Activated T-cell treated with anti-CD3 and anti-CD28 coated beads, Interleukin-2, amount 50 U/mL, for 72 hours (primary cell): ENCODE data around the gene NHERF2. TPM values are rescaled to one million over a fixed set of nuclear protein-coding genes. Genes with fewer than 3 reads are reported as not detected.
"Not testable (repeated sequence)": the region's sequence is repeated elsewhere in the genome, so short reads cannot be mapped to it uniquely, and the experiment has no call there.

ENCODE experiments used
- ATAC-seq, 2 donors: fragments of 150-1000 bp; cut with Tn5 transposase; replicated peaks in 1 of 2; 2 replicates each; pipeline ENCODE4 v1.10.0; 2021; ENCODE audit warnings: moderate library complexity in 2 of 2, mild to moderate bottlenecking in 1 of 2
- DNase-seq, 2 donors: peaks; one replicate each; pipeline ENCODE4 v3.0.0; 2021 to 2022; ENCODE audit warnings: mixed read lengths in 1 of 2
- H3K27ac Mint-ChIP-seq: one replicate; pipeline ENCODE4 v1.8.0; 2022; ENCODE audit warnings: mild to moderate bottlenecking, moderate library complexity, mixed read lengths
- H3K27me3 Mint-ChIP-seq: one replicate; pipeline ENCODE4 v1.8.0; 2022; ENCODE audit warnings: low read depth, mixed read lengths
- H3K36me3 Mint-ChIP-seq, 2 donors: one replicate each; pipeline ENCODE4 v1.8.0; 2022; ENCODE audit warnings: mixed read lengths in 2 of 2, mild to moderate bottlenecking in 1 of 2; ENCODE audit not compliant: insufficient read depth in 2 of 2
- H3K4me1 Mint-ChIP-seq: one replicate; pipeline ENCODE4 v1.8.0; 2022; ENCODE audit warnings: low read depth, mixed read lengths
- H3K4me3 Mint-ChIP-seq, 2 donors: one replicate each; pipeline ENCODE4 v1.8.0; 2022; ENCODE audit warnings: mild to moderate bottlenecking in 2 of 2, mixed read lengths in 2 of 2, moderate library complexity in 2 of 2
- H3K9me3 Mint-ChIP-seq, 2 donors: one replicate each; pipeline ENCODE4 v1.8.0; 2022; ENCODE audit warnings: mixed read lengths in 2 of 2
- total RNA-seq, 2 donors: library from RNA; stranded (reverse); gene quantifications; one replicate each; pipeline ENCODE4 v1.2.3, GENCODE V29; 2022

NHERF2 gene
- total RNA-seq, 2 donors from 2014 or later, result 2.2 to 3.0 TPM

- Mint-ChIP-seq H3K27ac (no peak overlapping the region), H3K4me3 (peak overlapping the region in 1 of 2 donors; percentile 57)
Measured at GRCh38 chr16:2005646-2006045, 21.1 kb upstream of the NHERF2 start.

DNA sequence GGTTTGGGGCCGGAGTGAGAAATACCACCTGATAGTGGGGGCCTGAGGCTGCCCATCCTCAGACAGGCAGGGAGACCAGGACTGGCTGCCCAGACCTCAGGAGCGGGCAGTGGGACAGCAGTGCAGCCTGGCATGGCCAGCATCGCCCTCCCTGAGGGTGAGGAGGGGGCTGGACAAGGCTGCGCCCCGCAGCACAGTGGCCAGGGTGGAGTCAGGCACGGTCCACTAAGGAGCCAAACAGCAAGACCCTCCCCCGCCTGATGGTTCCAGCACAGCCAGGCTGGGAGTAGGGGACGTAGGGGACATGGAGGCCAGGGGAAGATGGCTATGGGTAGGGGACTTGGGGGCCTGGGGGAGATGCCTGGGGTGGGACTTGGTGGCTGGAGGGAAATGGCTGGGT is 20.4 kb upstream of the NHERF2 start:
- Mint-ChIP-seq H3K9me3 (no peaks in the 10 kb centered on the region), H3K4me1 (peaks cover 46% of the 10 kb centered on the region), H3K27me3 (no peaks in the 10 kb centered on the region), H3K27ac (no peak overlapping the region), H3K36me3 (peaks cover 7 to 12% of the 10 kb centered on the region in 2 donors), H3K4me3 (peak overlapping the region; percentile 51 to 95)
- DNase-seq, result no peak
- no peak for ATAC-seq

More at GRCh38 chr16:2005646-2006045, 21.1 kb upstream of the NHERF2 start:
- ATAC-seq (no peak), DNase-seq (no peak)
- no peaks in the 10 kb centered on the region for H3K27me3 Mint-ChIP-seq
- peaks cover 7 to 15% of the 10 kb centered on the region in 2 donors for H3K36me3 Mint-ChIP-seq
- no peaks in the 10 kb centered on the region for H3K9me3 Mint-ChIP-seq
- H3K4me1 Mint-ChIP-seq, result peaks cover 45% of the 10 kb centered on the region

DNA sequence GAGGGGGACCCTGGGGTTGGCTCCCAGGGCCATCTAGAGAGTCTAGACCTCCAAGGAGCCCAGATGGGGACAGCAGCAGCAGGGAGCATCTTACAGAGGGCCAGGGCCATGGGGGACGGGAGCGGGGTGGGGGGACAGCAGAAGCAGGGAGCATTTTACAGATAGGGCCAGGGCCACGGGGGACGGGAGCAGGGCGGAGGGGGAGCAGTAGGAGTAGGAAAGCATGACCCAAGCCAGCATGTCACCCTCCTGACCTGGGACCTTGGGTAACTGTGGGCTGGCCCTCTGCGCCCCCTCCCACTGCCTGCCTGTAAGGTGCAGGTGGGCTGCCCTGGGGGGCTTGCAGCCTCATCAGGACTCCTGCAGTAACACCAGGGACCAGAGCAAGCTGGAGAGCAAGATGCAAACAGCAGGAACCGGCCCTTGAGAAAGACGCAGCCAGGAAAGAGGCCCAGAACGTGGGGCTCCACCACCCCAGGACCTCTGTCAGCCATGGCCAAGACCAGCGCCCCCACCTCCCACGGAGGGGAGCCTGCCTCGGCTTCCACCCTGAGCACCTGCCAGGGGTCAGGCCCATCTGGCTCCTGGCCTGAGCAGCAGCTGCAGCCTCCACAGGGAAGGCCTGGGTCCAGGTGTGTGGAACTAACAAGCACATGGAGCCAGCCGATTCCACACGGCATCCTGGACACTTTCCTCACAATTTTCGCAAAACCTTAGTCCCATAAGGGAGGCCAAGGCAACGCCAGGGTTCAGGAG is 19.4 kb upstream of the NHERF2 start:
- Mint-ChIP-seq H3K36me3 (peaks cover 7 to 12% of the 10 kb centered on the region in 2 donors), H3K9me3 (no peaks in the 10 kb centered on the region), H3K27ac (peak overlapping the region; percentile 8), H3K27me3 (no peaks in the 10 kb centered on the region), H3K4me3 (peak overlapping the region; percentile 95 to 96), H3K4me1 (peaks cover 46% of the 10 kb centered on the region)
- DNase-seq (no peak), ATAC-seq (no peak)

DNA sequence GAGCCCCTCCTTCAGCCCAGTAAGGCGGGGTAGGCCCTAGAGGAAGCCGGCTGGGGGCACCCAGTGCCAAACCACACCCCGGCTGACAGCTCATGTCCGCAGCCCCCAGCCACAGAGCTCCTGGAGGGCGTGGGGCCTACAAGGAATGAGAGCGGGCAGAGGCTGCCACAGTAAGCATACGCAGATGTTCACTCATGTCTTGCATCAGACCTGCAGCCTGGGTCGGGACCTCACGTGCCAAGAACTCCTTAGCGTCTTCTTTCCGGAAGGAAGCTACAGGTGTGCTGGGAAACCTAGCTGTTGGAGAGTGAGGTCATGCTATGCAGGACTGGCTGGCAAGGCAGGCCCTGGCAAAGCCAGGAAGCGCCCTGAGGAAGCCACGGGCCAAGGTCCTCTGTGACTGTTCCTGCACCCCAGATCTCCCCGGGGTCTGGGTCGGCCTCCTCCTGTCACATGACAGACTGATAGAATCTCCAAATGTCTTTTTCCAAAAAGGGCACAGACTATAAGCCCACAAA is 18.6 kb upstream of the NHERF2 start:
- Mint-ChIP-seq H3K4me1 (peaks cover 46% of the 10 kb centered on the region), H3K27me3 (no peaks in the 10 kb centered on the region), H3K27ac (peak overlapping the region; percentile 88), H3K4me3 (peak overlapping the region; percentile 95 to 96), H3K36me3 (peaks cover 6 to 9% of the 10 kb centered on the region in 2 donors), H3K9me3 (no peaks in the 10 kb centered on the region)
- DNase-seq (peak in 1 of 2 donors; percentile 39), ATAC-seq (peak in 1 of 2 donors; percentile 9)

GRCh38 chr16:2008631-2009163 is 18.0 kb upstream of the NHERF2 start:
- peak overlapping the region; percentile 88 for H3K27ac Mint-ChIP-seq
- DNase-seq (peak in 1 of 2 donors; percentile 45), ATAC-seq (no peak)
- peaks cover 6 to 9% of the 10 kb centered on the region in 2 donors for H3K36me3 Mint-ChIP-seq
- H3K9me3 Mint-ChIP-seq, result no peaks in the 10 kb centered on the region
- H3K27me3 Mint-ChIP-seq, result no peaks in the 10 kb centered on the region
- H3K4me3 Mint-ChIP-seq, result peak overlapping the region; percentile 95 to 96
- peaks cover 46% of the 10 kb centered on the region for H3K4me1 Mint-ChIP-seq

- Mint-ChIP-seq H3K27me3 (no peaks in the 10 kb centered on the region), H3K27ac (no peak overlapping the region), H3K4me3 (peak overlapping the region; percentile 95 to 96), H3K36me3 (peaks cover 6 to 9% of the 10 kb centered on the region in 2 donors), H3K9me3 (no peaks in the 10 kb centered on the region), H3K4me1 (peaks cover 46% of the 10 kb centered on the region)
- ATAC-seq (peak; percentile 31 to 45), DNase-seq (peak in 1 of 2 donors; percentile 41)
Measured at GRCh38 chr16:2009164-2009711, 17.5 kb upstream of the NHERF2 start.

- Mint-ChIP-seq H3K9me3 (no peaks in the 10 kb centered on the region), H3K4me1 (peaks cover 44% of the 10 kb centered on the region), H3K4me3 (peak within 1 kb of the TSS; percentile 95 to 97), H3K27ac (peak within 1 kb of the TSS; percentile 94), H3K27me3 (no peaks in the 10 kb centered on the region), H3K36me3 (peaks cover 6 to 9% of the 10 kb centered on the region in 2 donors)
- DNase-seq (peak; percentile 86 to 90), ATAC-seq (peak; percentile 96 to 98)
Measured at GRCh38 chr16:2009791-2010510, 16.8 kb upstream of the NHERF2 start, which contains the start of gene ZNF598. Gene ZNF598 (minus strand): TSS chr16:2009821.

DNA sequence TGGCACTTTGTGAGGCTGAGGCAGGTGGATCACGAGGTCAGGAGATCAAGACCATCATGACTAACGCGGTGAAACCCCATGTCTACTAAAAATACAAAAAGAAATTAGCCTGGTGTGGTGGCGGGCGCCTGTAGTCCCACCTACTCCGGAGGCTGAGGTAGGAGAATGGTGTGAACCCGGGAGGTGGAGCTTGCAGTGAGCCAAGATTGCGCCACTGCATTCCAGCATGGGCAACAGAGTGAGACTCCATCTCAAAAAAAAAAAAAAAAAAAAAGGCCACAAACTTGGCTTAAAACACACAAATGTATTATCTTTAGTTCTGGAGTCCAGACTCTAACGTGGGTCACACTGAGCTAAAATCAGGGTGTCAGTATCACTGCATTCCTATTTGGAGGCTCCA is 15.0 kb upstream of the NHERF2 start:
- H3K9me3 Mint-ChIP-seq, H3K4me3 Mint-ChIP-seq, H3K27ac Mint-ChIP-seq, DNase-seq, H3K36me3 Mint-ChIP-seq, H3K27me3 Mint-ChIP-seq, ATAC-seq: not testable (repeated sequence)
- H3K4me1 Mint-ChIP-seq, result peaks cover 29% of the 10 kb centered on the region

DNA sequence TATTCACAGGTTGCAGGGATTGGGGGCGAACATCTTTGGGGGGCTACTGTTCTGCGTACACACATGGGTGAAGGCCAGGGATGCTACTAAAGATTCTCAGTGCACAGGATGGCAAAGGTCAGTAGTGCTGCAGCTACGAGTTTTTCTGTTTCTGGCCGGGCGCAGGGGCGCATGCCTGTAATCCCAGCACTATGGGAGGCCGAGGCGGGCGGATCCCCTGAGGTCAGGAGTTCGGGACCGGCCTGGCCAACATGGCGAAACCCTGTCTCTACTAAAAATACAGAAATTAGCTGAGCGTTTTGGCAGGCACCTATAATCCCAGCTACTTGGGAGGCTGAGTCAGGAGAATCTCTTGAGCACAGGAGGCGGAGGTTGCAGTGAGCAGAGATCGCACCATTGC is 13.2 kb upstream of the NHERF2 start:
- Mint-ChIP-seq H3K9me3 (no peaks in the 10 kb centered on the region), H3K27ac (no peak overlapping the region), H3K36me3 (peaks cover under 1 to 2% of the 10 kb centered on the region in 2 donors), H3K27me3 (peaks cover 6% of the 10 kb centered on the region), H3K4me3 (no peak overlapping the region), H3K4me1 (peaks cover 11% of the 10 kb centered on the region)
- DNase-seq (no peak), ATAC-seq (no peak)

DNA sequence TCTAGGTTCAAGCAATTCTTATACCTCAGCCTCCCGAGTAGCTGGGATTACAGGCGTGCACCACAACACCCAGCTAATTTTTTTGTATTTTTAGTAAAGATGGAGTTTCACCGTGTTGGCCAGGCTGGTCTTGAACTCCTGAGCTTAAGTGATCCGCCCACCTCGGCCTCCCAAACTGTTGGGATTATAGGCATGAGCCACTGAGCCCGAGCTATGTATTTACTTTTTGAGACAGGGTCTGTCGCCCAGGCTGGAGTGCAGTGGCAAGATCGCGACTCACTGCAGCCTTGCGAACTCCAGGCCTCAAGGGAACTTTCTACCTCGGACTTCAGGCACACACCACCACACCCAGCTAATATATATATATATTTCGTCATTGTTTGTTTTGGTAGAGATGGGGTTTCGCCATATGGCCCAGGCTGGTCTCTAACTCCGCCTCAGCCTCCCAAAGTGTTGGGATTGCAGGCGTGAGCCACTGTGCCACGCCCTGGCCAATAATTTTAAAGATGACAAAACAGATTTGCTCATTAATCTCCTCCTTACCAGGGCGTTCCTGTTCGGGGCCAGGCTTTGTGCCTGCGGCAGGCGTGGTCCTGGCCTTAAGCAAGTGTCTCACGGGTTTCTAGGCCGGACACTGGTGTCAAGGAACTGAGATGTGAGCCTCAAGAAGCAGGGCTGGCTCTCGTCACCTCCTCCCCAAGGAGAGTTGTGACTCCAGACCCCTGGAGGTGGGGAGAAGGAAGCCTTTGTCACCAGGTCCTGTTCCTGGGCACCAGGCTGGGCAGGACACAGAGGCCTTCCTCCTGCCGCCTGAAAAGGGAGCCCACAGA is 11.4 kb upstream of the NHERF2 start:
- Mint-ChIP-seq H3K36me3 (no peaks in the 10 kb centered on the region), H3K27ac (no peak overlapping the region), H3K4me3 (no peak overlapping the region), H3K9me3 (no peaks in the 10 kb centered on the region), H3K27me3 (peaks cover 13% of the 10 kb centered on the region), H3K4me1 (peaks cover 4% of the 10 kb centered on the region)
- no peak for DNase-seq
- no peak for ATAC-seq

DNA sequence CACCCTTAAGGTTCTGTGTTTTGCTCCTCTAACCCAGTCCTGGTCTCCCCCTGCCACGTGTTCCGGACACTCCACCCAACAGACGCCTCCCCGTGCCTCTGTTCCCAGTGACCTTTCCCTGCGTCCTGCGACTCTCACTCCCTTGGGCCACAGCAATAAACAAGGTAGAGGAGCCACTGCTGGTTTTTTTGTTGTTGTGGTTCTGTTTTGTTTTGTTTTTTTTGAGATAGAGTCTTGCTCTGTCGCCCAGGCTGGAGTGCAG is 10.8 kb upstream of the NHERF2 start:
- ATAC-seq (no peak), DNase-seq (no peak)
- Mint-ChIP-seq H3K4me3 (no peak overlapping the region), H3K9me3 (no peaks in the 10 kb centered on the region), H3K4me1 (peaks cover 5% of the 10 kb centered on the region), H3K36me3 (no peaks in the 10 kb centered on the region), H3K27ac (no peak overlapping the region), H3K27me3 (peaks cover 18% of the 10 kb centered on the region)

DNA sequence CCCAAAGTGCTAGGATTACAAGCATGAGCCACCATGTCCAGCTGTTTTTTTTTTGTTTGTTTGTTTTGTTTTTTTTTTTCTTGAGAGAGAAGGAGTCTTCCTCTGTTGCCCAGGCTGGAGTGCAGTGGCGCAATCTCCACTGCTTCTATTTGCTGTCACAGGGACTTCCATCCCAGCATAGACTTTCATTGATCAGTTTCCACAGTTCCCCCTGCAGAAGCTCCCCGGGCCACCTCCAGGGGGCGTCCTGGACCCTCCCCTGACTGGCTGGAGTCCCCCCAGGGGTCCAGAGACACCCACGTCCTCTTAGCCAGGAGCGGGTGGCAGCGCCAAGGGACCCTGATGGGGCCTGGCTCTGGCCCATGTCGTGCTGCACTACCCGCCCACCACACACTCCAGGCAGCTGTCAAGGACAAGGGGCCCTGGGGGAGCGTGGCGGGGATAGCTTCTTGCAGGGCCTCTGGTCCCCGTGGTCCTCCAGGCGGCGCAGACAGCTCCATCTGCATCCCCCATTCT is 10.2 kb upstream of the NHERF2 start:
- Mint-ChIP-seq H3K9me3 (no peaks in the 10 kb centered on the region), H3K27ac (no peak overlapping the region), H3K4me3 (no peak overlapping the region), H3K36me3 (no peaks in the 10 kb centered on the region), H3K27me3 (peaks cover 24% of the 10 kb centered on the region), H3K4me1 (peaks cover 7% of the 10 kb centered on the region)
- peak; percentile 40 to 44 for DNase-seq
- peak; percentile 29 to 47 for ATAC-seq
